ENCODE measurements around the gene DSC1.

GRCh38 chr18:31206787-31207381, 44.2 kb upstream of the DSC1 start:
- no peak for TF ChIP-seq POLR2A (IDR thresholded peaks at IDR 0.05)
- TF ChIP-seq CTCF (IDR thresholded peaks at IDR 0.05): no peak
- no peak for TF ChIP-seq EP300 (IDR thresholded peaks at IDR 0.05)
